Iris pigment epithelial cell (primary cell): ENCODE measurements around the gene EXOC5.
"Not testable (repeated sequence)": the region's sequence is repeated elsewhere in the genome, so short reads cannot be mapped to it uniquely, and the experiment has no call there.

Source experiments
- DNase-seq: peaks from one replicate; pipeline ENCODE4 v3.0.0-alpha.2; 2011; ENCODE audit warnings: low read depth

EXOC5 gene

GRCh38 chr14:57268161-57269069 is at the start of gene EXOC5, which contains the start of gene AP5M1:
TSS of gene EXOC5 (minus strand) at chr14:57268905. CDS start at chr14:57268648, 257 bp downstream.
TSS of gene AP5M1 (plus strand) at chr14:57268971. CDS start at chr14:57269315, 344 bp downstream.
- DNase-seq = peak; percentile 91

GRCh38 chr14:57317248-57317833 is 48.6 kb upstream of the EXOC5 start:
- DNase-seq = peak; percentile 80

- no peak for DNase-seq
Observed at GRCh38 chr14:57314396-57315089, 45.8 kb upstream of the EXOC5 start.

- DNase-seq = peak; percentile 22
Observed at GRCh38 chr14:57302883-57303282, 34.2 kb upstream of the EXOC5 start.

- no peak for DNase-seq
Observed at GRCh38 chr14:57299511-57299910, 30.8 kb upstream of the EXOC5 start.

- DNase-seq = no peak
Observed at GRCh38 chr14:57297852-57298251, 29.1 kb upstream of the EXOC5 start.

- no peak for DNase-seq
Observed at GRCh38 chr14:57295239-57295638, 26.5 kb upstream of the EXOC5 start.

GRCh38 chr14:57293866-57294837 is 25.4 kb upstream of the EXOC5 start:
- peak; percentile 34 for DNase-seq

GRCh38 chr14:57291692-57292647 is 23.3 kb upstream of the EXOC5 start:
- no peak for DNase-seq

GRCh38 chr14:57290751-57291150 is 22.0 kb upstream of the EXOC5 start:
- no peak for DNase-seq

GRCh38 chr14:57287745-57288144 is 19.0 kb upstream of the EXOC5 start:
- DNase-seq = no peak

- DNase-seq = no peak
Observed at GRCh38 chr14:57277062-57277461, 8.4 kb upstream of the EXOC5 start.

- peak; percentile 16 for DNase-seq
Observed at GRCh38 chr14:57275023-57275664, 6.4 kb upstream of the EXOC5 start.

GRCh38 chr14:57274551-57274950 is 5.8 kb upstream of the EXOC5 start:
- peak; percentile 17 for DNase-seq

- no peak for DNase-seq
Observed at GRCh38 chr14:57273236-57273635, 4.5 kb upstream of the EXOC5 start.

GRCh38 chr14:57266065-57266464 is 2.6 kb downstream of the EXOC5 start:
- peak; percentile 11 for DNase-seq

- DNase-seq = no peak
Observed at GRCh38 chr14:57262117-57262516, 6.6 kb downstream of the EXOC5 start.

- no peak for DNase-seq
Observed at GRCh38 chr14:57261604-57262003, 7.1 kb downstream of the EXOC5 start.

GRCh38 chr14:57259672-57260071 is 9.0 kb downstream of the EXOC5 start:
- DNase-seq = no peak

- not testable (repeated sequence) for DNase-seq
Observed at GRCh38 chr14:57258221-57258620, 10.5 kb downstream of the EXOC5 start.
